GM21529 (cell line): ENCODE data around the gene RPTOR.

ENCODE experiments used
- ATAC-seq: cut with Tn5 transposase; IDR thresholded peaks from one replicate; pipeline ENCODE4 v1.9.1; 2021; ENCODE audit not compliant: unreplicated experiment

Gene RPTOR

GRCh38 chr17:80639658-80640057 is 95.0 kb downstream of the RPTOR start:
- no peak for ATAC-seq

- no peak for ATAC-seq
Observed at GRCh38 chr17:80640366-80641084, 95.9 kb downstream of the RPTOR start.

- no peak for ATAC-seq
Observed at GRCh38 chr17:80643326-80644099, 98.9 kb downstream of the RPTOR start.

- ATAC-seq, result no peak
Observed at GRCh38 chr17:80644536-80644935, 99.9 kb downstream of the RPTOR start.

- no peak for ATAC-seq
Observed at GRCh38 chr17:80645706-80646325, 101.2 kb downstream of the RPTOR start.

GRCh38 chr17:80646328-80646727 is 101.7 kb downstream of the RPTOR start:
- no peak for ATAC-seq

- ATAC-seq, result no peak
Observed at GRCh38 chr17:80647746-80648145, 103.1 kb downstream of the RPTOR start.

- no peak for ATAC-seq
Observed at GRCh38 chr17:80649200-80649644, 104.6 kb downstream of the RPTOR start.

- ATAC-seq, result no peak
Observed at GRCh38 chr17:80649672-80650330, 105.2 kb downstream of the RPTOR start.

- ATAC-seq, result no peak
Observed at GRCh38 chr17:80650331-80650672, 105.7 kb downstream of the RPTOR start.

GRCh38 chr17:80650751-80651518 is 106.3 kb downstream of the RPTOR start:
- no peak for ATAC-seq

GRCh38 chr17:80652756-80653330 is 108.2 kb downstream of the RPTOR start:
- ATAC-seq, result no peak

- no peak for ATAC-seq
Observed at GRCh38 chr17:80653856-80654255, 109.2 kb downstream of the RPTOR start.

GRCh38 chr17:80655608-80656007 is 111.0 kb downstream of the RPTOR start:
- no peak for ATAC-seq

- ATAC-seq, result no peak
Observed at GRCh38 chr17:80656590-80656989, 112.0 kb downstream of the RPTOR start.

- ATAC-seq, result no peak
Observed at GRCh38 chr17:80657561-80657960, 112.9 kb downstream of the RPTOR start.

- ATAC-seq, result no peak
Observed at GRCh38 chr17:80658821-80659220, 114.2 kb downstream of the RPTOR start.

GRCh38 chr17:80659651-80660050 is 115.0 kb downstream of the RPTOR start:
- no peak for ATAC-seq

- ATAC-seq, result no peak
Observed at GRCh38 chr17:80660527-80661198, 116.0 kb downstream of the RPTOR start.

GRCh38 chr17:80662557-80662956 is 117.9 kb downstream of the RPTOR start:
- ATAC-seq, result no peak
